ENCODE results near the gene GRAP2. TPM values are rescaled to one million over a fixed set of nuclear protein-coding genes. Genes with fewer than 3 reads are reported as not detected.

Gene GRAP2
- total RNA-seq, 2 experiments from 2014 or later = 108 to 111 TPM

GRCh38 chr22:39916496-39916895 is 15.6 kb downstream of the GRAP2 start:
- Mint-ChIP-seq H3K36me3 (ENCODE audit: low read depth) (peaks cover 65% of the 10 kb centered on the region), H3K27me3 (no peaks in the 10 kb centered on the region), H3K9me3 (no peaks in the 10 kb centered on the region), H3K4me1 (peaks cover 91% of the 10 kb centered on the region), H3K27ac (peak overlapping the region; percentile 85), H3K4me3 (peak overlapping the region; percentile 43)
- ChIA-PET POLR2A (interaction anchor here (0.6 to 17.3 kb wide), 8 partner anchors 9 to 396 kb away, joined by 3 to 447 read pairs (median 18); partner anchors contain the start of genes ATF4 and GRAP2), CTCF (interaction anchor here (0.9 to 4.2 kb wide), 5 partner anchors 8 to 16 kb away, joined by 3 to 36 read pairs (median 8); no protein-coding TSS in a partner anchor)
- no peak for DNase-seq

DNA sequence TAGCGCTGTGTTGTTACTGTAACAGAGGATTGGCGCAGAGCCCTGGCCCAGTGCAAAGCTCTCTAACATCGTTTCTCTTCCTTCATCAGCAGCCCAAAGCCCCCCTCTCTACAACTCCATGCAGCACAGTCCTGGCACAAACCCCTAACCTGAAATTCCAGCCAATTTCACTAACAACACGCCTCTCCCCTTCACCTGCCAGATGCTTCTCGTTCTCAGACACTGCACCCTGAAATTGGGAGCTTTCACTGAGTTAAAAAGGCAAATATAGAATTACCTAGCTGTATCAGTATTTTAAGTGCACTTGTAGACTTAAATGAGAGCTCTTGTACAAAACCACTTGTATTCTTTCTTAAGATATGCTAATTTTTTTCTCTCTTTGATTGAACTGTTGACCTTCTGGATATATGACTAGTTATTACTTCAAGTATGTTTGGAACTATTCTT is 16.3 kb downstream of the GRAP2 start:
- Mint-ChIP-seq H3K4me3 (peak overlapping the region; percentile 68), H3K4me1 (peaks cover 90% of the 10 kb centered on the region), H3K36me3 (ENCODE audit: low read depth) (peaks cover 64% of the 10 kb centered on the region), H3K27me3 (no peaks in the 10 kb centered on the region), H3K9me3 (no peaks in the 10 kb centered on the region), H3K27ac (peak overlapping the region; percentile 85)
- ChIA-PET POLR2A (interaction anchor here (1.6 to 17.3 kb wide), 7 partner anchors 8 to 397 kb away, joined by 4 to 447 read pairs (median 29); partner anchors contain the start of genes ATF4 and GRAP2), CTCF (interaction anchor here (0.9 to 4.2 kb wide), 7 partner anchors 9 to 143 kb away, joined by 3 to 36 read pairs (median 8); no protein-coding TSS in a partner anchor)
- no peak for DNase-seq

DNA sequence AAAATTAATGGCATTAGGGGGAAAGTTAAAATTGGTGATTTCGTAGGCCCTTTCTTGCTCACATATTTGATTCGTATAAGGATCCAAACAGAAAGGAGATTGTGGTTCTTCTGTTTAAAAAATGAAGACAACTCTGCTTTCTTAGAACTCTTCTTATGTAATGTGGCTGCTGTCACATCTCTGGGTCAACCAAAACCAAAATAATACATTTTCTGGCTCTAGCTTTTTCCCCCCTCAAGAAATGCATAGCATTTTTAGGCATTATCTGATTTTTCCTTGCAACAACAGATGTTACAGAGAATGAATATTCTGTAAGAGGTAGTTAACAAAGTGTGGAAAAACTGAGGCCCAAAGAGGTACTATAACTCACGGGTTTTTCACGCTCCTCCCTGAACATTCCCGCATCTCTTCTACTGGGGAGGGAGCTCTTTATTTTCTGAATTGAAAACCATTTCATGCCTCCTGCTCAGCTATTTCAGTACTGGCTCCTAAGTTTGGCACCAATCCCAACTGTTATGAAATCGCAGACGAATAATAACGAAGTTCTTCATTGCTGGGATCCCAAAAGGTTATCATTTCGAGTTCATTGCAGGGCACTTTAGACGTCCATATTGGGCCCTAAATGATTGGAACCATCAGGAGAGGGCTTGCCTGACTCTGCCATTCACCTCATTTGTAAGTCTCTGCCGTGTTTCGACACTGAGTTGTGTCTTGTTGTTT is 17.1 kb downstream of the GRAP2 start:
- no peak for DNase-seq
- Mint-ChIP-seq H3K27me3 (no peaks in the 10 kb centered on the region), H3K36me3 (ENCODE audit: low read depth) (peaks cover 62% of the 10 kb centered on the region), H3K9me3 (no peaks in the 10 kb centered on the region), H3K4me3 (peak overlapping the region; percentile 68), H3K4me1 (peaks cover 90% of the 10 kb centered on the region), H3K27ac (peak overlapping the region; percentile 85)
- POLR2A ChIA-PET = interaction anchor here (1.6 to 17.3 kb wide), 7 partner anchors 8 to 398 kb away, joined by 5 to 447 read pairs (median 29); partner anchors contain the start of genes ATF4 and GRAP2
- CTCF ChIA-PET = interaction anchor here (0.9 to 4.2 kb wide), 7 partner anchors 9 to 144 kb away, joined by 3 to 36 read pairs (median 8); no protein-coding TSS in a partner anchor

DNA sequence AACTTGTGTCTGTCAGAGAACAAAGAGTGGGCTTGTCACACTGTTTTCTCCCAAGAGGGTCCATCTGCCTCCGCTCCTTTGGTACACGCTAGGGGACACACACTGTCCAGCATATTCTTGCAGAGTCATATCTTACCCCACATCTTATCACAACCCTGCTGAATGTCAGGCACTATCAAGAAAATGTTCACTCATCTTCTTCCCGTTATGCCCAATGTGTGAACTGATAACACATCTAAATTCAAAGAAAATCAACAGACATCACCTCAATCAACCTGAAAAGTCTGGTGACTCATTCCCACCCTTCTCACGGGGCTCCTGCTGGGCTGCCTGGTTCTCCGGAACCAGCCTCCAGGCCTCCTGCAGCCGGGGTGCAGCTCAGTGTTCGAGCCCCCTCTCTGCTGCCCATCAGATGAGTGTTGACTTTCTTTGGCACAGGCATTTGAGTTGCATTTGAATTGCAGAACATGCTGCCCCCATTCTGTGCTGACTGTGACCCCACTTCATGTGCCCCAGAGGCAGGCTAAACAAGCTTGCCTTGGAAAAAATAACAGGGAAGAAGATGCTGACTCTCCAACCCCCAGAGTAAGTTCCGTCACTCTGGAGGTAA is 19.4 kb downstream of the GRAP2 start:
- Mint-ChIP-seq H3K4me1 (peaks cover 93% of the 10 kb centered on the region), H3K27me3 (no peaks in the 10 kb centered on the region), H3K36me3 (ENCODE audit: low read depth) (peaks cover 62% of the 10 kb centered on the region), H3K27ac (peak overlapping the region; percentile 96), H3K4me3 (peak overlapping the region; percentile 72), H3K9me3 (no peaks in the 10 kb centered on the region)
- POLR2A ChIA-PET = interaction anchor here (0.9 to 11.4 kb wide), 12 partner anchors 9 to 170 kb away, joined by 3 to 447 read pairs (median 8); partner anchors contain the start of gene GRAP2
- CTCF ChIA-PET = interaction anchor here (0.7 to 6.9 kb wide), 7 partner anchors 9 to 111 kb away, joined by 3 to 62 read pairs (median 6); no protein-coding TSS in a partner anchor
- peak; percentile 73 for DNase-seq

DNA sequence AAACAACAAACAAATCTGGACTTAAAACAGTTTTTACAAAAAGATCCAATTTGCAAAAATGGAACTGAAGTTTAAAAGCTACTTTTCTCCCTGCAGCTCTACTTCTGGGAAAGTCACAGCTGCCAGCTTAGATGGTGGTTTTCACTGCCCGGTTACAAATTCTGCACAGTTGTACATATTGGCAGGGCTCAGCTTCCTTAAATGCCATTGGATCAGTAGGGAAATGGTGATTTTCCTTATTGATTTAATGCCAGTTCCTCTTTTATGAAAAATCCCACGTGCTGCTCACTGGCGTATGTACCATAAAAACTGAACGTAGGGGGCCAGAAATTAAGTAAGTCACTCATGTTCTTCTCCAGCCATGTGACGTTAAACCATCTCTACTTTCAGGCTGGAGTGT is 22.8 kb downstream of the GRAP2 start:
- peaks cover 74% of the 10 kb centered on the region for H3K4me1 Mint-ChIP-seq
- H3K36me3 Mint-ChIP-seq (ENCODE audit: low read depth) = peaks cover 50% of the 10 kb centered on the region
- H3K4me3 Mint-ChIP-seq = peak overlapping the region; percentile 33
- peak overlapping the region; percentile 53 for H3K27ac Mint-ChIP-seq
- H3K9me3 Mint-ChIP-seq = no peaks in the 10 kb centered on the region
- no peaks in the 10 kb centered on the region for H3K27me3 Mint-ChIP-seq
- CTCF ChIA-PET = interaction anchor here (0.9 to 6.9 kb wide), 3 partner anchors 10 to 19 kb away, joined by 3 to 62 read pairs (median 4); no protein-coding TSS in a partner anchor
- POLR2A ChIA-PET = interaction anchor here (0.9 to 11.4 kb wide), 6 partner anchors 8 to 401 kb away, joined by 3 to 447 read pairs (median 22); partner anchors contain the start of gene GRAP2
- DNase-seq = no peak

DNA sequence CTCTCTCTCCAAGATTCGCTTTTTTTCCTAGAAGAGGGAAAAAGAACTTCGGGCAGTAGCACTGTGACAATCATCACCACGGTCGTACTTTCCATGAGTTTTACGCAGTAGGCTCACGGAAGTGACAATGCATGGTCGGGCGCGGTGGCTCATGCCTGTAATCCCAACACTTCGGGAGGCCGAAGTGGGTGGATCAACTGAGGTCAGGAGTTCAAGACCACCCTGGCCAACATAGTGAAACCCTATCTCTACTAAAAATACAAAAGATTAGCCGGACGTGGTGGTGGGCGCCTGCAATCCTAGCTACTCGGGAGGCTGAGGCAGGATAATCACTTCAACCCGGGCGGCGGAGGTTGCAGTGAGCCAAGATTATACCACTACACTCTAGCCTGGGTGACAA is 23.4 kb downstream of the GRAP2 start:
- POLR2A ChIA-PET = interaction anchor here (0.6 to 11.4 kb wide), 9 partner anchors 8 to 404 kb away, joined by 3 to 447 read pairs (median 9); partner anchors contain the start of genes ATF4 and GRAP2
- no peaks in the 10 kb centered on the region for H3K9me3 Mint-ChIP-seq
- H3K27ac Mint-ChIP-seq = peak overlapping the region; percentile 53
- DNase-seq = no peak
- no peak overlapping the region for H3K4me3 Mint-ChIP-seq
- H3K27me3 Mint-ChIP-seq = no peaks in the 10 kb centered on the region
- H3K36me3 Mint-ChIP-seq (ENCODE audit: low read depth) = peaks cover 50% of the 10 kb centered on the region
- CTCF ChIA-PET = interaction anchor here (0.9 to 6.9 kb wide), 3 partner anchors 9 to 395 kb away, joined by 3 to 62 read pairs (median 4); no protein-coding TSS in a partner anchor
- peaks cover 70% of the 10 kb centered on the region for H3K4me1 Mint-ChIP-seq

GRCh38 chr22:39925273-39925672 is 24.4 kb downstream of the GRAP2 start:
- CTCF ChIA-PET = interaction anchor here (0.6 to 6.9 kb wide), 10 partner anchors 8 to 396 kb away, joined by 3 to 62 read pairs (median 4); no protein-coding TSS in a partner anchor

GRCh38 chr22:39925909-39926679 is 25.2 kb downstream of the GRAP2 start:
- no peak overlapping the region for H3K4me3 Mint-ChIP-seq
- H3K9me3 Mint-ChIP-seq = no peaks in the 10 kb centered on the region
- CTCF ChIA-PET = interaction anchor here (0.7 to 6.9 kb wide), 14 partner anchors 8 to 422 kb away, joined by 3 to 62 read pairs (median 4); no protein-coding TSS in a partner anchor
- POLR2A ChIA-PET = interaction anchor here (0.7 to 11.4 kb wide), 16 partner anchors 6 to 423 kb away, joined by 3 to 447 read pairs (median 4); partner anchors contain the start of genes ATF4, GRAP2 and MIEF1
- H3K4me1 Mint-ChIP-seq = peaks cover 52% of the 10 kb centered on the region
- no peaks in the 10 kb centered on the region for H3K27me3 Mint-ChIP-seq
- peaks cover 34% of the 10 kb centered on the region for H3K36me3 Mint-ChIP-seq (ENCODE audit: low read depth)
- H3K27ac Mint-ChIP-seq = no peak overlapping the region
- DNase-seq = no peak

More at GRCh38 chr22:39925273-39925672, 24.4 kb downstream of the GRAP2 start:
- POLR2A ChIA-PET = interaction anchor here (0.7 to 11.4 kb wide), 13 partner anchors 7 to 405 kb away, joined by 3 to 447 read pairs (median 7); partner anchors contain the start of genes ATF4 and GRAP2
- no peak overlapping the region for H3K27ac Mint-ChIP-seq
- peaks cover 60% of the 10 kb centered on the region for H3K4me1 Mint-ChIP-seq
- no peak for DNase-seq
- H3K36me3 Mint-ChIP-seq (ENCODE audit: low read depth) = peaks cover 40% of the 10 kb centered on the region
- H3K4me3 Mint-ChIP-seq = no peak overlapping the region
- no peaks in the 10 kb centered on the region for H3K27me3 Mint-ChIP-seq
- no peaks in the 10 kb centered on the region for H3K9me3 Mint-ChIP-seq

GRCh38 chr22:39926753-39927152 is 25.9 kb downstream of the GRAP2 start:
- peaks cover 33% of the 10 kb centered on the region for H3K36me3 Mint-ChIP-seq (ENCODE audit: low read depth)
- H3K27ac Mint-ChIP-seq = no peak overlapping the region
- H3K27me3 Mint-ChIP-seq = no peaks in the 10 kb centered on the region
- no peak for DNase-seq
- ChIA-PET CTCF (interaction anchor here (0.7 to 6.9 kb wide), 10 partner anchors 7 to 421 kb away, joined by 3 to 62 read pairs (median 4); no protein-coding TSS in a partner anchor), POLR2A (interaction anchor here (0.9 to 11.4 kb wide), 9 partner anchors 5 to 424 kb away, joined by 3 to 447 read pairs (median 5); partner anchors contain the start of genes ATF4, GRAP2 and MIEF1)
- H3K4me1 Mint-ChIP-seq = peaks cover 47% of the 10 kb centered on the region
- H3K9me3 Mint-ChIP-seq = no peaks in the 10 kb centered on the region
- H3K4me3 Mint-ChIP-seq = no peak overlapping the region

GRCh38 chr22:39927544-39927943 is 26.7 kb downstream of the GRAP2 start:
- H3K9me3 Mint-ChIP-seq = no peaks in the 10 kb centered on the region
- CTCF ChIA-PET = interaction anchor here (0.9 to 4.6 kb wide), 5 partner anchors 10 to 393 kb away, joined by 3 to 36 read pairs (median 6); no protein-coding TSS in a partner anchor
- peaks cover 40% of the 10 kb centered on the region for H3K4me1 Mint-ChIP-seq
- no peak overlapping the region for H3K27ac Mint-ChIP-seq
- H3K27me3 Mint-ChIP-seq = no peaks in the 10 kb centered on the region
- POLR2A ChIA-PET = interaction anchor here (1.2 to 11.4 kb wide), 5 partner anchors 17 to 425 kb away, joined by 3 to 447 read pairs (median 5); partner anchors contain the start of genes GRAP2 and MIEF1
- peaks cover 26% of the 10 kb centered on the region for H3K36me3 Mint-ChIP-seq (ENCODE audit: low read depth)
- DNase-seq = no peak
- H3K4me3 Mint-ChIP-seq = no peak overlapping the region

Data from activated CD4-positive, alpha-beta memory T cell treated with anti-CD3 and anti-CD28 coated beads, Interleukin-2, amount 10 ng/mL, durations not matched to agents 7 days and 5 days (primary cell).